HepG2 (cell line): ENCODE results near the gene DDN. TPM values are rescaled to one million over a fixed set of nuclear protein-coding genes. Genes with fewer than 3 reads are reported as not detected.

Source experiments
- ATRX ChIP-seq: sonication (generic); formaldehyde crosslinking; IDR thresholded peaks from 2 replicates; pipeline ENCODE4 v1.4.0; 2020; ENCODE audit warnings: missing genetic modification reagents, borderline replicate concordance
- FOXK1 ChIP-seq: sonication (generic); formaldehyde crosslinking; IDR thresholded peaks from 2 replicates; pipeline ENCODE4 v1.4.0; 2020; ENCODE audit warnings: low read depth, missing genetic modification reagents, borderline replicate concordance
- IKZF4 ChIP-seq: sonication (generic); formaldehyde crosslinking; IDR thresholded peaks from 2 replicates; pipeline ENCODE4 v1.5.1; 2020; ENCODE audit warnings: borderline replicate concordance, mild to moderate bottlenecking, low read depth, missing genetic modification reagents; ENCODE audit errors: not compliant biosample characterization
- PHB2 ChIP-seq: fragments of 450-650 bp; IDR thresholded peaks from 2 replicates; pipeline ENCODE4 v1.6.1; 2018; ENCODE audit not compliant: partially characterized antibody
- SOX13 ChIP-seq, 3 experiments: fragments of 450-650 bp in 1 of 3; sonication (generic) in 1 of 3; formaldehyde crosslinking in 1 of 3; IDR thresholded peaks in 2 of 3; conservative IDR thresholded peaks in 1 of 3; 2 replicates each; pipeline versions ENCODE4 v1.5.0 to v1.6.1; 2016 to 2020; ENCODE audit warnings: antibody characterized with exemption in 1 of 3, mild to moderate bottlenecking in 1 of 3, missing compliant biosample characterization in 1 of 3, missing genetic modification reagents in 1 of 3, moderate library complexity in 1 of 3
- ZNF121 ChIP-seq: sonication (generic); formaldehyde crosslinking; IDR thresholded peaks from 2 replicates; pipeline ENCODE4 v1.5.0; 2020; ENCODE audit warnings: mild to moderate bottlenecking, missing genetic modification reagents
- ZNF205 ChIP-seq: IDR thresholded peaks from 2 replicates; pipeline ENCODE4 v1.6.1; 2018; ENCODE audit warnings: missing biosample characterization, missing genetic modification reagents
- ZNF326 ChIP-seq: sonication (generic); formaldehyde crosslinking; IDR thresholded peaks from 2 replicates; pipeline ENCODE4 v1.4.0; 2020; ENCODE audit warnings: missing genetic modification reagents, borderline replicate concordance
- ZNF331 ChIP-seq: sonication (generic); formaldehyde crosslinking; IDR thresholded peaks from 2 replicates; pipeline ENCODE4 v1.4.0; 2020; ENCODE audit warnings: missing genetic modification reagents
- ZNF432 ChIP-seq: sonication (generic); formaldehyde crosslinking; IDR thresholded peaks from 2 replicates; pipeline ENCODE4 v1.5.0; 2020; ENCODE audit warnings: missing genetic modification reagents, mild to moderate bottlenecking, borderline replicate concordance
- ZNF563 ChIP-seq: sonication (generic); formaldehyde crosslinking; IDR thresholded peaks from 2 replicates; pipeline ENCODE4 v1.8.0; 2022; ENCODE audit warnings: mild to moderate bottlenecking, moderate library complexity, missing genetic modification reagents
- ZNF570 ChIP-seq: sonication (generic); formaldehyde crosslinking; IDR thresholded peaks from 2 replicates; pipeline ENCODE4 v1.4.0; 2020; ENCODE audit warnings: mild to moderate bottlenecking, missing genetic modification reagents, borderline replicate concordance
- polyA plus RNA-seq, 8 experiments: library from polyadenylated mRNA; depleted of rRNA in 3 of 8; stranded (reverse) in 7 of 8; unstranded in 1 of 8; fragments of >200 nt; fragmentation: Illumina TruSeq in 4 of 8; extraction: Trizol in 4 of 8; gene quantifications; 2 replicates each; pipeline versions ENCODE4 v1.2.1 to v1.2.3, GENCODE V29; 2011 to 2016; ENCODE audit warnings: low read depth in 4 of 8, missing spikeins in 1 of 8, mixed read lengths in 1 of 8; ENCODE audit not compliant: insufficient read depth in 1 of 8
- total RNA-seq, 5 experiments: library from RNA; depleted of rRNA; stranded (reverse); fragments of >200 nt; fragmentation: Illumina TruSeq; extraction: Trizol; gene quantifications; 2 replicates each; pipeline ENCODE4 v1.2.3, GENCODE V29; 2016; ENCODE audit warnings: low read depth in 1 of 5
- TF ChIP-seq, protein P1 (sequence below): sonication (generic); formaldehyde crosslinking; IDR thresholded peaks from 2 replicates; pipeline ENCODE4 v1.5.0; 2020; ENCODE audit warnings: mild to moderate bottlenecking, missing genetic modification reagents, borderline replicate concordance
- TF ChIP-seq, protein P2 (sequence below): sonication (generic); formaldehyde crosslinking; IDR thresholded peaks from 2 replicates; pipeline ENCODE4 v1.4.0; 2020; ENCODE audit warnings: missing genetic modification reagents, borderline replicate concordance
- TF ChIP-seq, protein P3 (sequence below): sonication (generic); formaldehyde crosslinking; IDR thresholded peaks from 2 replicates; pipeline ENCODE4 v1.4.0; 2020; ENCODE audit warnings: mild to moderate bottlenecking, missing genetic modification reagents

DDN gene
- total and polyA plus RNA-seq, 2 of the 13 experiments (the other 11 are each of a cell fraction or from before 2014, with no cell fraction given) = 0.24 to 0.53 TPM

DNA sequence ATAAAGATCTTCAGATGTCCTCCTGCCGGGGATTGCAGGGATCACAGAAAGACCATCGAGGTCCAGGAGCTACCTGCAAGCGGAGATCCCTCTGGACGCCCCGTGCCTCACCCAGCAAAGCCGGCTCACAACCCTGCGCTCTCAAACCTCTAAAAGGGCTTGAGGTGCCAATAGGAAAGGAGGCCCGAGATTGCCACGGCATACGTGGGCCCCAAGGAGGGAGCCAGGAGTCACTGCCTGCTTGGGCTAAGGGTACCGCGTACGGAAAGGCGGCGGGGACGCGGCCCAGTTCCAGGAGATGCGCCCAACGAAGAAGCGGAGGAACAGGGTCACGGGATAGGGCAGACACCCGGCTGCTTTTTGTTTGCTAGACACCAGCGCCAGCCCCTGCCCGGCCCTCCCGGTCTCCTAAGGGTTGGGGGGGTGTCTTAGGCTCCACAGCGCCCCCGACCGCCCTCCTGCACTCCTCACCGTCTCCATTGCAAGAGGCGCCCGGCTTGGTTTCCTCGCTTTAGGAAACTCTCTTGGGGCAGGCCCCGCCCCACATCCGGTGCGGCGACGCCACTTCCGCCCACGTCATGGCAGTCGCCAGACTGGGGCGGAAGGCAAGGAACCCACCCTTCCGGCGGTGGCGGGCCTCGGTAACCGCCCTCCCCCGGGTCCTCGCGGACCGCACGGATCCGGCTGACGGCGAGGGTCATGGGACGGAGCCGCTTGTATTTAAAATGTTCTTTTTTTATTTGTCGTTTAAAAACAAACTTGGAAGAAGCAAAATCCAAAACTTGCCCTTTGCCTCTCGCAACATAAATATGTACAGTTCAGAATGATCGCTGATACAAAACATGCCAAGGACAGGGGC, 19.3 kb upstream of the DDN start, which contains the start of gene PRKAG1 (continued):
- TF ChIP-seq, protein P1, sequence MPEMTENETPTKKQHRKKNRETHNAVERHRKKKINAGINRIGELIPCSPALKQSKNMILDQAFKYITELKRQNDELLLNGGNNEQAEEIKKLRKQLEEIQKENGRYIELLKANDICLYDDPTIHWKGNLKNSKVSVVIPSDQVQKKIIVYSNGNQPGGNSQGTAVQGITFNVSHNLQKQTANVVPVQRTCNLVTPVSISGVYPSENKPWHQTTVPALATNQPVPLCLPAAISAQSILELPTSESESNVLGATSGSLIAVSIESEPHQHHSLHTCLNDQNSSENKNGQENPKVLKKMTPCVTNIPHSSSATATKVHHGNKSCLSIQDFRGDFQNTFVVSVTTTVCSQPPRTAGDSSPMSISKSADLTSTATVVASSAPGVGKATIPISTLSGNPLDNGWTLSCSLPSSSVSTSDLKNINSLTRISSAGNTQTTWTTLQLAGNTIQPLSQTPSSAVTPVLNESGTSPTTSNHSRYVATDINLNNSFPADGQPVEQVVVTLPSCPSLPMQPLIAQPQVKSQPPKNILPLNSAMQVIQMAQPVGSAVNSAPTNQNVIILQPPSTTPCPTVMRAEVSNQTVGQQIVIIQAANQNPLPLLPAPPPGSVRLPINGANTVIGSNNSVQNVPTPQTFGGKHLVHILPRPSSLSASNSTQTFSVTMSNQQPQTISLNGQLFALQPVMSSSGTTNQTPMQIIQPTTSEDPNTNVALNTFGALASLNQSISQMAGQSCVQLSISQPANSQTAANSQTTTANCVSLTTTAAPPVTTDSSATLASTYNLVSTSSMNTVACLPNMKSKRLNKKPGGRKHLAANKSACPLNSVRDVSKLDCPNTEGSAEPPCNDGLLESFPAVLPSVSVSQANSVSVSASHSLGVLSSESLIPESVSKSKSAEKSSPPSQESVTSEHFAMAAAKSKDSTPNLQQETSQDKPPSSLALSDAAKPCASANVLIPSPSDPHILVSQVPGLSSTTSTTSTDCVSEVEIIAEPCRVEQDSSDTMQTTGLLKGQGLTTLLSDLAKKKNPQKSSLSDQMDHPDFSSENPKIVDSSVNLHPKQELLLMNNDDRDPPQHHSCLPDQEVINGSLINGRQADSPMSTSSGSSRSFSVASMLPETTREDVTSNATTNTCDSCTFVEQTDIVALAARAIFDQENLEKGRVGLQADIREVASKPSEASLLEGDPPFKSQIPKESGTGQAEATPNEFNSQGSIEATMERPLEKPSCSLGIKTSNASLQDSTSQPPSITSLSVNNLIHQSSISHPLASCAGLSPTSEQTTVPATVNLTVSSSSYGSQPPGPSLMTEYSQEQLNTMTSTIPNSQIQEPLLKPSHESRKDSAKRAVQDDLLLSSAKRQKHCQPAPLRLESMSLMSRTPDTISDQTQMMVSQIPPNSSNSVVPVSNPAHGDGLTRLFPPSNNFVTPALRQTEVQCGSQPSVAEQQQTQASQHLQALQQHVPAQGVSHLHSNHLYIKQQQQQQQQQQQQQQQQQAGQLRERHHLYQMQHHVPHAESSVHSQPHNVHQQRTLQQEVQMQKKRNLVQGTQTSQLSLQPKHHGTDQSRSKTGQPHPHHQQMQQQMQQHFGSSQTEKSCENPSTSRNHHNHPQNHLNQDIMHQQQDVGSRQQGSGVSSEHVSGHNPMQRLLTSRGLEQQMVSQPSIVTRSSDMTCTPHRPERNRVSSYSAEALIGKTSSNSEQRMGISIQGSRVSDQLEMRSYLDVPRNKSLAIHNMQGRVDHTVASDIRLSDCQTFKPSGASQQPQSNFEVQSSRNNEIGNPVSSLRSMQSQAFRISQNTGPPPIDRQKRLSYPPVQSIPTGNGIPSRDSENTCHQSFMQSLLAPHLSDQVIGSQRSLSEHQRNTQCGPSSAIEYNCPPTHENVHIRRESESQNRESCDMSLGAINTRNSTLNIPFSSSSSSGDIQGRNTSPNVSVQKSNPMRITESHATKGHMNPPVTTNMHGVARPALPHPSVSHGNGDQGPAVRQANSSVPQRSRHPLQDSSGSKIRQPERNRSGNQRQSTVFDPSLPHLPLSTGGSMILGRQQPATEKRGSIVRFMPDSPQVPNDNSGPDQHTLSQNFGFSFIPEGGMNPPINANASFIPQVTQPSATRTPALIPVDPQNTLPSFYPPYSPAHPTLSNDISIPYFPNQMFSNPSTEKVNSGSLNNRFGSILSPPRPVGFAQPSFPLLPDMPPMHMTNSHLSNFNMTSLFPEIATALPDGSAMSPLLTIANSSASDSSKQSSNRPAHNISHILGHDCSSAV (CRISPR knock-in tag) = no peak
- no peak for TF ChIP-seq ATRX (CRISPR knock-in tag)
- TF ChIP-seq ZNF121 = no peak
- TF ChIP-seq ZNF570 = no peak
- 0 out of 2 replicates have a peak, but pooled peaks have one; percentile 4 for TF ChIP-seq ZNF205
- peak; percentile 73 for TF ChIP-seq ZNF331 (CRISPR knock-in tag)
- 0 out of 2 replicates have a peak, but pooled peaks have one; percentile 49 for TF ChIP-seq ZNF326 (CRISPR knock-in tag)
- TF ChIP-seq, protein P2, sequence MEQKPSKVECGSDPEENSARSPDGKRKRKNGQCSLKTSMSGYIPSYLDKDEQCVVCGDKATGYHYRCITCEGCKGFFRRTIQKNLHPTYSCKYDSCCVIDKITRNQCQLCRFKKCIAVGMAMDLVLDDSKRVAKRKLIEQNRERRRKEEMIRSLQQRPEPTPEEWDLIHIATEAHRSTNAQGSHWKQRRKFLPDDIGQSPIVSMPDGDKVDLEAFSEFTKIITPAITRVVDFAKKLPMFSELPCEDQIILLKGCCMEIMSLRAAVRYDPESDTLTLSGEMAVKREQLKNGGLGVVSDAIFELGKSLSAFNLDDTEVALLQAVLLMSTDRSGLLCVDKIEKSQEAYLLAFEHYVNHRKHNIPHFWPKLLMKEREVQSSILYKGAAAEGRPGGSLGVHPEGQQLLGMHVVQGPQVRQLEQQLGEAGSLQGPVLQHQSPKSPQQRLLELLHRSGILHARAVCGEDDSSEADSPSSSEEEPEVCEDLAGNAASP (CRISPR knock-in tag) = no peak; the same call in 1 of the 2 replicates
- peak; percentile 54; the same call in 1 of the 2 replicates for TF ChIP-seq FOXK1 (CRISPR knock-in tag)
- TF ChIP-seq ZNF432 (CRISPR knock-in tag) = no peak
- TF ChIP-seq ZNF563 (CRISPR knock-in tag) = no peak
- TF ChIP-seq PHB2 = no peak
- TF ChIP-seq SOX13 (IDR thresholded peaks at IDR 0.05) = no peak
- TF ChIP-seq SOX13 (CRISPR knock-in tag; conservative IDR thresholded peaks at IDR 0.05 in 1 of 2, IDR thresholded peaks at IDR 0.05 in 1 of 2) = 0 out of 4 replicates have a peak, but pooled peaks of 1 of the 2 experiments have one; percentile 12
- TF ChIP-seq IKZF4 (CRISPR knock-in tag) = no peak
- TF ChIP-seq, protein P3, sequence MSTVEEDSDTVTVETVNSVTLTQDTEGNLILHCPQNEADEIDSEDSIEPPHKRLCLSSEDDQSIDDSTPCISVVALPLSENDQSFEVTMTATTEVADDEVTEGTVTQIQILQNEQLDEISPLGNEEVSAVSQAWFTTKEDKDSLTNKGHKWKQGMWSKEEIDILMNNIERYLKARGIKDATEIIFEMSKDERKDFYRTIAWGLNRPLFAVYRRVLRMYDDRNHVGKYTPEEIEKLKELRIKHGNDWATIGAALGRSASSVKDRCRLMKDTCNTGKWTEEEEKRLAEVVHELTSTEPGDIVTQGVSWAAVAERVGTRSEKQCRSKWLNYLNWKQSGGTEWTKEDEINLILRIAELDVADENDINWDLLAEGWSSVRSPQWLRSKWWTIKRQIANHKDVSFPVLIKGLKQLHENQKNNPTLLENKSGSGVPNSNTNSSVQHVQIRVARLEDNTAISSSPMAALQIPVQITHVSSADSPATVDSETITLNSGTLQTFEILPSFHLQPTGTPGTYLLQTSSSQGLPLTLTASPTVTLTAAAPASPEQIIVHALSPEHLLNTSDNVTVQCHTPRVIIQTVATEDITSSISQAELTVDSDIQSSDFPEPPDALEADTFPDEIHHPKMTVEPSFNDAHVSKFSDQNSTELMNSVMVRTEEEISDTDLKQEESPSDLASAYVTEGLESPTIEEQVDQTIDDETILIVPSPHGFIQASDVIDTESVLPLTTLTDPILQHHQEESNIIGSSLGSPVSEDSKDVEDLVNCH = no peak
